ENCODE measurements around the gene OSBP2.
A peak's percentile ranks its signal among the peaks of the same experiment; 100 is the strongest.

Gene OSBP2

GRCh38 chr22:30903876-30904460 is 209.3 kb downstream of the OSBP2 start:
- Histone ChIP-seq H3K27me3 (replicated peaks; ENCODE audit: control insufficient read depth, insufficient read depth, low read length) (no peaks in the 10 kb centered on the region), H3K9ac (ENCODE audit: low read length) (no peak overlapping the region), H3K36me3 (ENCODE audit: control insufficient read depth, insufficient read depth, low read length, severe bottlenecking) (no peaks in the 10 kb centered on the region), H3K9me3 (ENCODE audit: control insufficient read depth, low read length) (peaks cover 11% of the 10 kb centered on the region), H3K4me1 (ENCODE audit: control insufficient read depth, insufficient read depth, low read length) (no peaks in the 10 kb centered on the region), H3K4me3 (ENCODE audit: low read length) (no peak overlapping the region)
- DNase-seq (ENCODE audit: low read depth), result no peak

GRCh38 chr22:30905696-30906341 is 211.1 kb downstream of the OSBP2 start:
- Histone ChIP-seq H3K36me3 (ENCODE audit: control insufficient read depth, insufficient read depth, low read length, severe bottlenecking) (no peaks in the 10 kb centered on the region), H3K4me3 (ENCODE audit: low read length) (no peak overlapping the region), H3K9me3 (ENCODE audit: control insufficient read depth, low read length) (no peaks in the 10 kb centered on the region), H3K27me3 (replicated peaks; ENCODE audit: control insufficient read depth, insufficient read depth, low read length) (no peaks in the 10 kb centered on the region), H3K4me1 (ENCODE audit: control insufficient read depth, insufficient read depth, low read length) (no peaks in the 10 kb centered on the region), H3K9ac (ENCODE audit: low read length) (no peak overlapping the region)
- DNase-seq (ENCODE audit: low read depth), result no peak

GRCh38 chr22:30906411-30906810 is 211.7 kb downstream of the OSBP2 start:
- no peaks in the 10 kb centered on the region for H3K27me3 ChIP-seq (replicated peaks; ENCODE audit: control insufficient read depth, insufficient read depth, low read length)
- H3K4me1 ChIP-seq (ENCODE audit: control insufficient read depth, insufficient read depth, low read length), result no peaks in the 10 kb centered on the region
- H3K9me3 ChIP-seq (ENCODE audit: control insufficient read depth, low read length), result no peaks in the 10 kb centered on the region
- no peaks in the 10 kb centered on the region for H3K36me3 ChIP-seq (ENCODE audit: control insufficient read depth, insufficient read depth, low read length, severe bottlenecking)
- no peak overlapping the region for H3K9ac ChIP-seq (ENCODE audit: low read length)
- no peak overlapping the region for H3K4me3 ChIP-seq (ENCODE audit: low read length)
- no peak for DNase-seq (ENCODE audit: low read depth)

- no peak for DNase-seq (ENCODE audit: low read depth)
These were observed 212.3 kb downstream of the OSBP2 start for GRCh38 chr22:30906946-30907345.

GRCh38 chr22:30908051-30908461 is 213.4 kb downstream of the OSBP2 start:
- H3K4me3 ChIP-seq (ENCODE audit: low read length), result no peak overlapping the region
- no peak for DNase-seq (ENCODE audit: low read depth)
- H3K9me3 ChIP-seq (ENCODE audit: control insufficient read depth, low read length), result no peaks in the 10 kb centered on the region
- H3K27me3 ChIP-seq (replicated peaks; ENCODE audit: control insufficient read depth, insufficient read depth, low read length), result no peaks in the 10 kb centered on the region
- no peak overlapping the region for H3K9ac ChIP-seq (ENCODE audit: low read length)
- no peaks in the 10 kb centered on the region for H3K36me3 ChIP-seq (ENCODE audit: control insufficient read depth, insufficient read depth, low read length, severe bottlenecking)
- no peaks in the 10 kb centered on the region for H3K4me1 ChIP-seq (ENCODE audit: control insufficient read depth, insufficient read depth, low read length)

More at GRCh38 chr22:30906946-30907345, 212.3 kb downstream of the OSBP2 start:
- no peak overlapping the region for H3K4me3 ChIP-seq (ENCODE audit: low read length)
- no peaks in the 10 kb centered on the region for H3K27me3 ChIP-seq (replicated peaks; ENCODE audit: control insufficient read depth, insufficient read depth, low read length)
- no peaks in the 10 kb centered on the region for H3K4me1 ChIP-seq (ENCODE audit: control insufficient read depth, insufficient read depth, low read length)
- H3K9ac ChIP-seq (ENCODE audit: low read length), result no peak overlapping the region
- no peaks in the 10 kb centered on the region for H3K36me3 ChIP-seq (ENCODE audit: control insufficient read depth, insufficient read depth, low read length, severe bottlenecking)
- no peaks in the 10 kb centered on the region for H3K9me3 ChIP-seq (ENCODE audit: control insufficient read depth, low read length)

GRCh38 chr22:30909306-30909705 is 214.6 kb downstream of the OSBP2 start:
- no peaks in the 10 kb centered on the region for H3K4me1 ChIP-seq (ENCODE audit: control insufficient read depth, insufficient read depth, low read length)
- no peak overlapping the region for H3K4me3 ChIP-seq (ENCODE audit: low read length)
- H3K9ac ChIP-seq (ENCODE audit: low read length), result no peak overlapping the region
- H3K36me3 ChIP-seq (ENCODE audit: control insufficient read depth, insufficient read depth, low read length, severe bottlenecking), result no peaks in the 10 kb centered on the region
- H3K9me3 ChIP-seq (ENCODE audit: control insufficient read depth, low read length), result no peaks in the 10 kb centered on the region
- no peak for DNase-seq (ENCODE audit: low read depth)
- H3K27me3 ChIP-seq (replicated peaks; ENCODE audit: control insufficient read depth, insufficient read depth, low read length), result no peaks in the 10 kb centered on the region

- Histone ChIP-seq H3K9ac (ENCODE audit: low read length) (no peak overlapping the region), H3K9me3 (ENCODE audit: control insufficient read depth, low read length) (peaks cover 3% of the 10 kb centered on the region), H3K4me3 (ENCODE audit: low read length) (no peak overlapping the region), H3K27me3 (replicated peaks; ENCODE audit: control insufficient read depth, insufficient read depth, low read length) (no peaks in the 10 kb centered on the region), H3K4me1 (ENCODE audit: control insufficient read depth, insufficient read depth, low read length) (no peaks in the 10 kb centered on the region), H3K36me3 (ENCODE audit: control insufficient read depth, insufficient read depth, low read length, severe bottlenecking) (no peaks in the 10 kb centered on the region)
- DNase-seq (ENCODE audit: low read depth), result no peak
These were observed 215.7 kb downstream of the OSBP2 start for GRCh38 chr22:30910358-30910757.

GRCh38 chr22:30918761-30919160 is 224.1 kb downstream of the OSBP2 start:
- no peak for DNase-seq (ENCODE audit: low read depth)
- peaks cover 9% of the 10 kb centered on the region for H3K9me3 ChIP-seq (ENCODE audit: control insufficient read depth, low read length)
- no peaks in the 10 kb centered on the region for H3K36me3 ChIP-seq (ENCODE audit: control insufficient read depth, insufficient read depth, low read length, severe bottlenecking)
- peaks cover 10% of the 10 kb centered on the region for H3K4me1 ChIP-seq (ENCODE audit: control insufficient read depth, insufficient read depth, low read length)
- no peak overlapping the region for H3K9ac ChIP-seq (ENCODE audit: low read length)
- H3K27me3 ChIP-seq (replicated peaks; ENCODE audit: control insufficient read depth, insufficient read depth, low read length), result no peaks in the 10 kb centered on the region
- H3K4me3 ChIP-seq (ENCODE audit: low read length), result no peak overlapping the region

GRCh38 chr22:30919973-30920372 is 225.3 kb downstream of the OSBP2 start:
- H3K4me3 ChIP-seq (ENCODE audit: low read length), result no peak overlapping the region
- peaks cover 7% of the 10 kb centered on the region for H3K9me3 ChIP-seq (ENCODE audit: control insufficient read depth, low read length)
- no peak overlapping the region for H3K9ac ChIP-seq (ENCODE audit: low read length)
- H3K27me3 ChIP-seq (replicated peaks; ENCODE audit: control insufficient read depth, insufficient read depth, low read length), result no peaks in the 10 kb centered on the region
- H3K36me3 ChIP-seq (ENCODE audit: control insufficient read depth, insufficient read depth, low read length, severe bottlenecking), result peaks cover 5% of the 10 kb centered on the region
- H3K4me1 ChIP-seq (ENCODE audit: control insufficient read depth, insufficient read depth, low read length), result peaks cover 10% of the 10 kb centered on the region
- DNase-seq (ENCODE audit: low read depth), result no peak

- Histone ChIP-seq H3K9me3 (ENCODE audit: control insufficient read depth, low read length) (peaks cover 6% of the 10 kb centered on the region), H3K36me3 (ENCODE audit: control insufficient read depth, insufficient read depth, low read length, severe bottlenecking) (peaks cover 9% of the 10 kb centered on the region), H3K27me3 (replicated peaks; ENCODE audit: control insufficient read depth, insufficient read depth, low read length) (no peaks in the 10 kb centered on the region), H3K4me3 (ENCODE audit: low read length) (no peak overlapping the region), H3K4me1 (ENCODE audit: control insufficient read depth, insufficient read depth, low read length) (peaks cover 10% of the 10 kb centered on the region), H3K9ac (ENCODE audit: low read length) (no peak overlapping the region)
- DNase-seq (ENCODE audit: low read depth), result peak; percentile 92
These were observed 225.7 kb downstream of the OSBP2 start for GRCh38 chr22:30920407-30920806.

GRCh38 chr22:30921108-30921507 is 226.4 kb downstream of the OSBP2 start:
- peaks cover 16% of the 10 kb centered on the region for H3K36me3 ChIP-seq (ENCODE audit: control insufficient read depth, insufficient read depth, low read length, severe bottlenecking)
- peaks cover 10% of the 10 kb centered on the region for H3K4me1 ChIP-seq (ENCODE audit: control insufficient read depth, insufficient read depth, low read length)
- H3K9ac ChIP-seq (ENCODE audit: low read length), result peak overlapping the region; percentile 75
- no peaks in the 10 kb centered on the region for H3K9me3 ChIP-seq (ENCODE audit: control insufficient read depth, low read length)
- DNase-seq (ENCODE audit: low read depth), result peak; percentile 8
- peak overlapping the region; percentile 78 for H3K4me3 ChIP-seq (ENCODE audit: low read length)
- H3K27me3 ChIP-seq (replicated peaks; ENCODE audit: control insufficient read depth, insufficient read depth, low read length), result no peaks in the 10 kb centered on the region

All from adipocyte (in vitro differentiated cells).